OCI-LY7 (cell line): ENCODE measurements around the gene ABCB9. TPM values are rescaled to one million over a fixed set of nuclear protein-coding genes. Genes with fewer than 3 reads are reported as not detected.

Experiments used
- BruUV-seq: library from RNA; stranded (reverse); fragments of 400-500 nt; replicated peaks from 2 replicates; lab custom pipeline; 2021; lab: Mats Ljungman, UMichigan
- CTCF ChIA-PET: fragments of 300-600 bp; sonication (Branson Sonifier 250); formaldehyde crosslinking; loops from one replicate; lab custom pipeline; 2022; ENCODE audit warnings: antibody characterized with exemption; ENCODE audit not compliant: unreplicated experiment; lab: Charles Lee
- POLR2A ChIA-PET: fragments of 300-600 bp; sonication (Branson Sonifier 250); formaldehyde crosslinking; loops from one replicate; lab custom pipeline; 2022; ENCODE audit warnings: antibody characterized with exemption; lab: Charles Lee
- DNase-seq: peaks from one replicate; pipeline ENCODE4 v3.0.0-alpha.2; 2015; ENCODE audit warnings: low spot score
- H2AFZ ChIP-seq: fragments of 200-600 bp; sonication (generic), shearing (Covaris generic); 2 replicates; pipeline ENCODE4 v1.6.1; 2014; ENCODE audit warnings: mild to moderate bottlenecking, antibody characterized with exemption, low read length, moderate library complexity
- H3K27ac ChIP-seq: fragments of 200-600 bp; sonication (generic); 2 replicates; pipeline ENCODE4 v1.5.1; 2014; ENCODE audit warnings: mixed run types, low read depth, mild to moderate bottlenecking, moderate library complexity, low read length, inconsistent platforms; ENCODE audit not compliant: poor library complexity, severe bottlenecking
- H3K36me3 ChIP-seq: fragments of 200-600 bp; sonication (generic); 2 replicates; pipeline ENCODE4 v1.6.1; 2014; ENCODE audit warnings: mild to moderate bottlenecking, antibody characterized with exemption, low read length, moderate library complexity, mixed read lengths; ENCODE audit not compliant: insufficient read depth
- H3K4me1 ChIP-seq: fragments of 200-600 bp; sonication (generic); 2 replicates; pipeline ENCODE4 v1.5.1; 2014; ENCODE audit warnings: mild to moderate bottlenecking, low read length; ENCODE audit not compliant: insufficient read depth, poor library complexity, severe bottlenecking
- H3K4me2 ChIP-seq: fragments of 200-600 bp; sonication (generic); 2 replicates; pipeline ENCODE4 v1.6.1; 2014; ENCODE audit warnings: mild to moderate bottlenecking, low read length
- H3K4me3 ChIP-seq: fragments of 200-600 bp; sonication (generic); 2 replicates; pipeline ENCODE4 v1.5.1; 2014; ENCODE audit warnings: mild to moderate bottlenecking, low read depth, low read length; ENCODE audit not compliant: poor library complexity, severe bottlenecking
- H3K79me2 ChIP-seq: fragments of 200-600 bp; sonication (generic); 2 replicates; pipeline ENCODE4 v1.6.1; 2016; ENCODE audit warnings: low read depth, mild to moderate bottlenecking, low read length, moderate library complexity, mixed read lengths; ENCODE audit not compliant: insufficient read depth
- H3K9me2 ChIP-seq: fragments of 200-600 bp; sonication (generic); 2 replicates; pipeline ENCODE4 v1.6.1; 2016; ENCODE audit warnings: mild to moderate bottlenecking, low read length, mixed read lengths; ENCODE audit not compliant: insufficient read depth
- H3K9me3 ChIP-seq: fragments of 200-600 bp; sonication (generic); 2 replicates; pipeline ENCODE4 v1.6.1; 2014; ENCODE audit warnings: mild to moderate bottlenecking, mixed run types, low read length, mixed read lengths
- H4K20me1 ChIP-seq: fragments of 200-600 bp; sonication (generic); 2 replicates; pipeline ENCODE4 v1.6.1; 2014; ENCODE audit warnings: mild to moderate bottlenecking, antibody characterized with exemption, low read length, moderate library complexity, mixed read lengths; ENCODE audit not compliant: insufficient read depth
- CTCF ChIP-seq: fragments of 200-600 bp; sonication (generic); conservative IDR thresholded peaks from 2 replicates; pipeline ENCODE4 v1.5.1; 2014; ENCODE audit warnings: mild to moderate bottlenecking, antibody characterized with exemption, low read length, moderate library complexity, mixed read lengths
- EZH2phosphoT487 ChIP-seq: fragments of 200-600 bp; sonication (generic); IDR thresholded peaks from 2 replicates; pipeline ENCODE4 v1.6.1; 2018; ENCODE audit warnings: low read depth, borderline replicate concordance, mild to moderate bottlenecking, mixed run types, antibody characterized with exemption, low read length, moderate library complexity, mixed read lengths
- intact Hi-C: fragments of 100-400 bp; cut with micrococcal nuclease; formaldehyde crosslinking; loops from one replicate; pipeline ENCODE4 v1.10.0; 2022; ENCODE audit not compliant: unreplicated experiment
- total RNA-seq, 2 experiments: library from RNA; depleted of rRNA in 1 of 2; stranded (reverse); fragments of >200 nt in 1 of 2; shearing (Covaris generic) in 1 of 2; gene quantifications; 2 replicates each; pipeline ENCODE4 v1.2.3, GENCODE V29; 2014 to 2022

ABCB9 gene
- total RNA-seq, 2 experiments from 2014 or later = 4.0 to 7.9 TPM

DNA sequence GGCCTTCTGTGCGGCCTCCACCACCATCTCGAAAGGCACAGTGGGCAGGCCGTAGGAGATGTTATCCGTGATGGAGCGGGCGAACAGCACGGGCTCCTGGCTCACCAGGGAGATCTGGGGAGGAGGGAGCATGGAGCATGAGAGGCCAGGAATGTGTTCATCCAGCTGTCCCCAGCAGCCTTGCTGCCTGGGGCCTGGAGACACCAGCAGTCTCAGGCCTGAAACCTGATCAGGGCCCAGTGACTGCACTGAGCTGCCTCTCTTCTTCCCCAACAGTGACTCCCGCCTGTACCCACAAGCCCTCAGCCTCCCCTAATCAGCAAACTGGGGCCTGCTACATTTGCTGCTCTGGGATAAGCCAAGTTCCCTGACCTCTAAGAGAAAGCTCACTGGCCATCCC lies 30.9 kb downstream of the ABCB9 start:
- no peak overlapping the region for H2AFZ ChIP-seq
- intact Hi-C loops = no loop called here
- no peak overlapping the region for H3K4me3 ChIP-seq
- no peak overlapping the region for H3K4me2 ChIP-seq
- H4K20me1 ChIP-seq = no peaks in the 10 kb centered on the region
- peaks cover 39% of the 10 kb centered on the region for H3K4me1 ChIP-seq
- BruUV-seq = no TSS peak
- no peak for DNase-seq
- no peaks in the 10 kb centered on the region for H3K36me3 ChIP-seq
- H3K27ac ChIP-seq = no peak overlapping the region
- ChIA-PET POLR2A (interaction anchor here (0.8 kb wide), 1 partner anchor 162 kb away, joined by 4 read pairs; no protein-coding TSS in a partner anchor), CTCF (no interaction called here)
- no peaks in the 10 kb centered on the region for H3K9me2 ChIP-seq
- TF ChIP-seq CTCF (no peak), EZH2phosphoT487 (no peak)
- H3K79me2 ChIP-seq = no peaks in the 10 kb centered on the region
- H3K9me3 ChIP-seq = no peaks in the 10 kb centered on the region

DNA sequence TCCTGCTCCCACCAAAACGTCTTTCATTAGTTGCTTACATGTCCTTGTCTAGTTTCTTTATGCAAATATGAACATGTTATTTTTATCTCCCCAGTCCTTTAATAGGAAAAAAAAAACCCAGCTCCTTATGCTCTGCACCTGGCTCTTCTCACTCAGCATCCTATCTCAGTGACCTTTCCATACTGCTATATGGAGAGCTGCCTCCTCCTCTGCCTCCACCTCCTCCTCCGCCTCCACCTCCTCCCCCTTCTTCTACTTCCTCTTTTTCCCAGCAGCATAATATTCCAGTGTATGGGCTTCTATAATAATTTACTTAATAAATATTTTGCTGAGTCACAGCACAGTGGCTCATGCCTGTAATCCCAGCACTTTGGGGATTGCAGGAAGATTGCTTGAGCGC lies 31.5 kb downstream of the ABCB9 start:
- POLR2A ChIA-PET = no interaction called here
- Histone ChIP-seq H3K9me2 (no peaks in the 10 kb centered on the region), H3K27ac (no peak overlapping the region), H2AFZ (no peak overlapping the region), H3K4me3 (no peak overlapping the region), H3K79me2 (no peaks in the 10 kb centered on the region), H3K9me3 (no peaks in the 10 kb centered on the region), H3K4me1 (peaks cover 39% of the 10 kb centered on the region), H3K4me2 (no peak overlapping the region), H4K20me1 (no peaks in the 10 kb centered on the region), H3K36me3 (no peaks in the 10 kb centered on the region)
- CTCF ChIA-PET = no interaction called here
- peak; percentile 44 for DNase-seq
- no TSS peak for BruUV-seq
- intact Hi-C loops = no loop called here
- TF ChIP-seq EZH2phosphoT487 = no peak
- TF ChIP-seq CTCF = no peak

DNA sequence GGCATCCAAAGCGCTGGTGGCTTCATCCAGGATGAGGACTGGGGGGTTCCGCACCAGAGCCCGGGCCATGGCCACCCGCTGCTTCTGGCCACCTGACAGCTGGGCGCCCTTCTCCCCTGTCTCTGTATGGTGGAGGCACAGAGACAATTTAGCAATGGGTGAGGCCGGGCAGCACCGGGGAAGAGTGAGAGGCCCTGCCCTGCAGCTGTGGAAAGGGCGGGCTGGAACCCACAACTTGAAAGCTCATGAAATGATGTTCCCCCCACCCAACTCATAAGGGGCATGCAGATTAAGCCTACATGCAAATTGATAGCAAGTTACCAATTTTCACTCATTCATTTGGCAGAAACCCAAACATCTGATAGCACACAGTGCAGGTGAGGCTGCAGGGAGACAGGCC lies 34.1 kb downstream of the ABCB9 start:
- DNase-seq = no peak
- ChIA-PET POLR2A (no interaction called here), CTCF (no interaction called here)
- no peak for TF ChIP-seq EZH2phosphoT487
- TF ChIP-seq CTCF = no peak
- peaks cover 28% of the 10 kb centered on the region for H3K4me1 ChIP-seq
- no peaks in the 10 kb centered on the region for H3K9me3 ChIP-seq
- BruUV-seq = no TSS peak
- no peak overlapping the region for H3K4me2 ChIP-seq
- intact Hi-C loops = no loop called here
- no peaks in the 10 kb centered on the region for H3K36me3 ChIP-seq
- H4K20me1 ChIP-seq = no peaks in the 10 kb centered on the region
- H3K27ac ChIP-seq = no peak overlapping the region
- no peak overlapping the region for H2AFZ ChIP-seq
- H3K9me2 ChIP-seq = no peaks in the 10 kb centered on the region
- H3K79me2 ChIP-seq = no peaks in the 10 kb centered on the region
- H3K4me3 ChIP-seq = no peak overlapping the region
